ENCODE results near the gene NT5M. TPM values are rescaled to one million over a fixed set of nuclear protein-coding genes. Genes with fewer than 3 reads are reported as not detected.

Gene NT5M
- total and polyA plus RNA-seq, 5 donors: 3.4 to 6.3 (median 5.3) TPM

- Histone ChIP-seq H3K27ac (ENCODE audit: low read length) (no peak overlapping the region), H3K27me3 (ENCODE audit: control insufficient read depth, insufficient read depth) (no peaks in the 10 kb centered on the region), H3K4me3 (ENCODE audit: low read length) (no peak overlapping the region), H3K9me3 (ENCODE audit: control insufficient read depth, low read length) (no peaks in the 10 kb centered on the region), H3K4me1 (ENCODE audit: control insufficient read depth, insufficient read depth, low read length) (peaks cover 6% of the 10 kb centered on the region)
- intact Hi-C loops (cut with DNase I): no loop called here
- 95% methylated on average over 1 of the region's 1 CpG for WGBS
- ATAC-seq (no peak), DNase-seq (no peak)
Measured at GRCh38 chr17:17366235-17366634, 63.1 kb downstream of the NT5M start.

- ATAC-seq (peak; percentile 7 to 28), DNase-seq (peak in 1 of 3 donors; percentile 53)
- peaks cover 6% of the 10 kb centered on the region for H3K4me1 ChIP-seq (ENCODE audit: control insufficient read depth, insufficient read depth, low read length)
- no peak overlapping the region for H3K27ac ChIP-seq (ENCODE audit: low read length)
- no peaks in the 10 kb centered on the region for H3K27me3 ChIP-seq (ENCODE audit: control insufficient read depth, insufficient read depth)
- no peaks in the 10 kb centered on the region for H3K9me3 ChIP-seq (ENCODE audit: control insufficient read depth, low read length)
- 62% methylated on average over 23 of the region's 23 CpGs for WGBS
- intact Hi-C loops (cut with DNase I): no loop called here
- no peak overlapping the region for H3K4me3 ChIP-seq (ENCODE audit: low read length)
Measured at GRCh38 chr17:17366941-17367875, 64.0 kb downstream of the NT5M start.

GRCh38 chr17:17367931-17368330, 64.8 kb downstream of the NT5M start:
- 56% methylated on average over 5 of the region's 5 CpGs for WGBS
- no peak overlapping the region for H3K27ac ChIP-seq (ENCODE audit: low read length)

GRCh38 chr17:17370711-17371110, 67.5 kb downstream of the NT5M start:
- DNase-seq (peak in 1 of 3 donors; percentile 30), ATAC-seq (no peak)
- Histone ChIP-seq H3K27me3 (ENCODE audit: control insufficient read depth, insufficient read depth) (no peaks in the 10 kb centered on the region), H3K4me1 (ENCODE audit: control insufficient read depth, insufficient read depth, low read length) (peaks cover 2% of the 10 kb centered on the region), H3K27ac (ENCODE audit: low read length) (no peak overlapping the region), H3K9me3 (ENCODE audit: control insufficient read depth, low read length) (no peaks in the 10 kb centered on the region), H3K4me3 (ENCODE audit: low read length) (no peak overlapping the region)
- WGBS: 89% methylated on average over 6 of the region's 6 CpGs
- intact Hi-C loops (cut with DNase I): no loop called here

More at GRCh38 chr17:17367931-17368330, 64.8 kb downstream of the NT5M start:
- Histone ChIP-seq H3K27me3 (ENCODE audit: control insufficient read depth, insufficient read depth) (no peaks in the 10 kb centered on the region), H3K4me1 (ENCODE audit: control insufficient read depth, insufficient read depth, low read length) (peaks cover 6% of the 10 kb centered on the region), H3K4me3 (ENCODE audit: low read length) (no peak overlapping the region), H3K9me3 (ENCODE audit: control insufficient read depth, low read length) (no peaks in the 10 kb centered on the region)
- peak; percentile 18 to 64 for ATAC-seq
- peak in 1 of 3 donors; percentile 49 for DNase-seq
- intact Hi-C loops (cut with DNase I): no loop called here

GRCh38 chr17:17372856-17373520, 69.8 kb downstream of the NT5M start:
- peaks cover 5% of the 10 kb centered on the region for H3K4me1 ChIP-seq (ENCODE audit: control insufficient read depth, insufficient read depth, low read length)
- peak in 1 of 3 donors; percentile 38 for DNase-seq
- H3K9me3 ChIP-seq (ENCODE audit: control insufficient read depth, low read length): no peaks in the 10 kb centered on the region
- ATAC-seq: no peak
- H3K27ac ChIP-seq (ENCODE audit: low read length): no peak overlapping the region
- no peaks in the 10 kb centered on the region for H3K27me3 ChIP-seq (ENCODE audit: control insufficient read depth, insufficient read depth)
- WGBS: 83% methylated on average over 11 of the region's 11 CpGs
- no peak overlapping the region for H3K4me3 ChIP-seq (ENCODE audit: low read length)
- intact Hi-C loops (cut with DNase I): no loop called here

- Histone ChIP-seq H3K4me3 (ENCODE audit: low read length) (no peak overlapping the region), H3K27ac (ENCODE audit: low read length) (no peak overlapping the region), H3K9me3 (ENCODE audit: control insufficient read depth, low read length) (no peaks in the 10 kb centered on the region), H3K27me3 (ENCODE audit: control insufficient read depth, insufficient read depth) (no peaks in the 10 kb centered on the region), H3K4me1 (ENCODE audit: control insufficient read depth, insufficient read depth, low read length) (peaks cover 5% of the 10 kb centered on the region)
- ATAC-seq (no peak), DNase-seq (no peak)
- 91% methylated on average over 6 of the region's 6 CpGs for WGBS
- intact Hi-C loops (cut with DNase I): no loop called here
Measured at GRCh38 chr17:17375841-17376240, 72.7 kb downstream of the NT5M start.

GRCh38 chr17:17376362-17376761, 73.2 kb downstream of the NT5M start:
- Histone ChIP-seq H3K4me1 (ENCODE audit: control insufficient read depth, insufficient read depth, low read length) (peaks cover 5% of the 10 kb centered on the region), H3K27ac (ENCODE audit: low read length) (no peak overlapping the region), H3K27me3 (ENCODE audit: control insufficient read depth, insufficient read depth) (no peaks in the 10 kb centered on the region), H3K4me3 (ENCODE audit: low read length) (no peak overlapping the region), H3K9me3 (ENCODE audit: control insufficient read depth, low read length) (no peaks in the 10 kb centered on the region)
- intact Hi-C loops (cut with DNase I): no loop called here
- DNase-seq (peak in 1 of 3 donors; percentile 48), ATAC-seq (peak; percentile 68 to 70)
- WGBS: 41% methylated on average over 5 of the region's 5 CpGs

GRCh38 chr17:17377071-17377967, 74.1 kb downstream of the NT5M start:
- no peaks in the 10 kb centered on the region for H3K27me3 ChIP-seq (ENCODE audit: control insufficient read depth, insufficient read depth)
- intact Hi-C loops (cut with DNase I): no loop called here
- ATAC-seq: no peak

GRCh38 chr17:17379197-17379991, 76.2 kb downstream of the NT5M start:
- Histone ChIP-seq H3K27me3 (ENCODE audit: control insufficient read depth, insufficient read depth) (no peaks in the 10 kb centered on the region), H3K4me1 (ENCODE audit: control insufficient read depth, insufficient read depth, low read length) (peaks cover 5% of the 10 kb centered on the region), H3K4me3 (ENCODE audit: low read length) (no peak overlapping the region), H3K9me3 (ENCODE audit: control insufficient read depth, low read length) (no peaks in the 10 kb centered on the region), H3K27ac (ENCODE audit: low read length) (no peak overlapping the region)
- intact Hi-C loops (cut with DNase I): no loop called here
- 77% methylated on average over 12 of the region's 12 CpGs for WGBS
- DNase-seq (peak in 1 of 3 donors; percentile 53), ATAC-seq (peak; percentile 20 to 35)

More at GRCh38 chr17:17377071-17377967, 74.1 kb downstream of the NT5M start:
- Histone ChIP-seq H3K27ac (ENCODE audit: low read length) (no peak overlapping the region), H3K9me3 (ENCODE audit: control insufficient read depth, low read length) (no peaks in the 10 kb centered on the region), H3K4me1 (ENCODE audit: control insufficient read depth, insufficient read depth, low read length) (peaks cover 5% of the 10 kb centered on the region), H3K4me3 (ENCODE audit: low read length) (no peak overlapping the region)
- WGBS: 89% methylated on average over 23 of the region's 23 CpGs
- peak in 1 of 3 donors; percentile 40 for DNase-seq

All from right cardiac atrium (tissue), 5 donors.